Right lobe of liver (tissue), 6 donors: Measurements from ENCODE around the gene RNF141. TPM values are rescaled to one million over a fixed set of nuclear protein-coding genes. Genes with fewer than 3 reads are reported as not detected.

Source experiments
- ATAC-seq, 4 donors: fragments of 200-7000 bp; cut with Tn5 transposase; one replicate each; pipeline ENCODE4 v1.9.1; 2020; ENCODE audit warnings: mild to moderate bottlenecking in 4 of 4, moderate library complexity in 4 of 4
- DNase-seq, 3 donors: peaks; one replicate each; pipeline ENCODE4 v3.0.0-alpha.2; 2020
- H3K27ac ChIP-seq, 3 donors: fragments of 200-600 bp; one replicate each; pipeline ENCODE4 v1.8.0; 2022
- H3K27me3 ChIP-seq, 2 donors: fragments of 200-600 bp; one replicate each; pipeline ENCODE4 v1.8.0; 2022
- H3K36me3 ChIP-seq, 4 donors: fragments of 200-600 bp; sonication (generic) in 1 of 4; one replicate each; pipeline versions ENCODE4 v1.5.1 to v1.8.0; 2017 to 2022; ENCODE audit warnings: control low read depth in 1 of 4
- H3K4me1 ChIP-seq, 4 donors: fragments of 200-600 bp; sonication (generic) in 1 of 4; one replicate each; pipeline versions ENCODE4 v1.5.1 to v1.8.0; 2017 to 2022; ENCODE audit warnings: control low read depth in 1 of 4
- H3K4me3 ChIP-seq, 3 donors: fragments of 200-600 bp; one replicate each; pipeline ENCODE4 v1.8.0; 2022
- H3K9me3 ChIP-seq, 4 donors: fragments of 200-600 bp; sonication (generic) in 1 of 4; one replicate each; pipeline versions ENCODE4 v1.5.1 to v1.8.0; 2017 to 2022; ENCODE audit warnings: control low read depth in 1 of 4
- POLR2A ChIP-seq: fragments of 450-650 bp; IDR thresholded peaks from one replicate; pipeline ENCODE4 v1.6.1; 2017; ENCODE audit warnings: antibody characterized with exemption, mild to moderate bottlenecking
- WGBS: methylation state at CpG from one replicate; pipeline ENCODE4 v1.1.6; 2018; ENCODE audit warnings: low coverage, low lambda C conversion rate; ENCODE audit not compliant: insufficient coverage; ENCODE audit errors: missing lambda C conversion rate; 5-methylcytosine and 5-hydroxymethylcytosine counted together
- intact Hi-C, 2 donors: fragments of 100-400 bp; cut with DNase I; formaldehyde crosslinking; loops; one replicate each; pipeline versions ENCODE4 v1.11.2 to v1.14.1; 2022
- total RNA-seq, 6 experiments: library from RNA; depleted of rRNA in 2 of 6; stranded (reverse); fragments of >200 nt in 2 of 6; fragmentation: NEBNext Ultra II Directional in 3 of 6; extraction: Animal tissue kit (Norgen Biotek cat#: 25700) in 3 of 6; gene quantifications; one replicate each; pipeline versions ENCODE4 v1.1.0 to v1.2.4, GENCODE V29; 2016 to 2023
- TF ChIP-seq, protein P1 (sequence below), 4 donors: fragments of 200-600 bp in 3 of 4; fragments of 450-650 bp in 1 of 4; IDR thresholded peaks; one replicate each; pipeline versions ENCODE4 v1.5.1 to v1.8.0; 2016 to 2022; ENCODE audit warnings: antibody characterized with exemption in 4 of 4, mild to moderate bottlenecking in 2 of 4
- donor health status: DM: no; HTN: yes; CAD: no.
- donor health status: DM: no; HTN: no; CAD: no.
- donor health status: DM: no; HTN: no; CAD: no.
- donor health status: DM: no; HTN: yes; CAD: no.
- donor health status: DM: no; HTN: yes; CAD: no.

Gene RNF141
- total RNA-seq, 6 experiments from 2014 or later: 11.2 to 21.0 (median 15.1) TPM

DNA sequence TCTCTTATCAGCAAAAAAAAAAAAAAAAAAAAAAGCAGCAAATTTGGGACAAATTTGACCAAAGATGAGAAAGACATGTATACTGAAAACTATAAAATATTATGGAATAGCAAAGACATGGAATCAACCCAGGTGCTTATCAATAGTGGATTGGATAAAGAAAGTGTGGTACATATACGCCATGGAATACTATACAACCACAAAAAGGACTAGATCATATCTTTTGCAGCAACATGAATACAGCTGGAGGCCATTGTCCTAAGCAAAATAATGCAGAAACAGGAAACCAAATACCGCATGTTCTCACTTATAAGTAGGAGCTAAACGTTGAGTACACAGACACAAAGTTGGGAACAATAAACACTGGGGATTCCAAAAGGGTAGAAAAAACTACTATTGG is 1.8 kb upstream of the RNF141 start:
- intact Hi-C loops: no loop called here
- no peaks in the 10 kb centered on the region for H3K27me3 ChIP-seq
- TF ChIP-seq POLR2A: no peak
- DNase-seq: no peak
- peaks cover 0 to 5% (median 2%) of the 10 kb centered on the region in 4 donors for H3K4me1 ChIP-seq
- whole genome bisulfite sequencing: 75% methylated on average over 3 of the region's 3 CpGs
- no peak overlapping the region for H3K27ac ChIP-seq
- no peak overlapping the region for H3K4me3 ChIP-seq
- no peak for ATAC-seq
- H3K9me3 ChIP-seq: no peaks in the 10 kb centered on the region
- no peaks in the 10 kb centered on the region for H3K36me3 ChIP-seq

DNA sequence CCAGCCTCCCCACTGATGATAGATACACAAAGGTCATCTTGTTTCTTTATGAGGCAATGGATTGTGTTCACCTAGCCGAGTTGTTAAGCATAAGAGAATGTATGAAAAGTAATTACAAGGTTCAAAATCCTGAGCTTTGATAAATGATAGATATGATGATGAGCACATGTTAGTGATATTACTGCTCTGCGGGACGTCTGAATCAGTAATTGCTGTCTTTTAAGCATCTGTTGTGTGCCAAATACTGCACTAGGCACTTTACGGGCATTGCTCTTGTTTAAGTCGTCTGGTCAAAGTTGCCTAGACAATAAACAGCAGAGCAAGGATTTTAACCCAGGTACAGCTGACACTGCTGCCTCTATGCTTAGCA is 559 bp upstream of the RNF141 start:
- Histone ChIP-seq H3K4me1 (peaks cover 0 to 5% (median 2%) of the 10 kb centered on the region in 4 donors), H3K4me3 (peak overlapping the region; percentile 68 to 95 (median 94)), H3K36me3 (no peaks in the 10 kb centered on the region), H3K27me3 (no peaks in the 10 kb centered on the region), H3K9me3 (no peaks in the 10 kb centered on the region), H3K27ac (no peak overlapping the region)
- DNase-seq (no peak), ATAC-seq (no peak)
- intact Hi-C loops: no loop called here
- WGBS: 69% methylated on average over 5 of the region's 5 CpGs
- no peak for TF ChIP-seq POLR2A
- TF ChIP-seq, protein P1, sequence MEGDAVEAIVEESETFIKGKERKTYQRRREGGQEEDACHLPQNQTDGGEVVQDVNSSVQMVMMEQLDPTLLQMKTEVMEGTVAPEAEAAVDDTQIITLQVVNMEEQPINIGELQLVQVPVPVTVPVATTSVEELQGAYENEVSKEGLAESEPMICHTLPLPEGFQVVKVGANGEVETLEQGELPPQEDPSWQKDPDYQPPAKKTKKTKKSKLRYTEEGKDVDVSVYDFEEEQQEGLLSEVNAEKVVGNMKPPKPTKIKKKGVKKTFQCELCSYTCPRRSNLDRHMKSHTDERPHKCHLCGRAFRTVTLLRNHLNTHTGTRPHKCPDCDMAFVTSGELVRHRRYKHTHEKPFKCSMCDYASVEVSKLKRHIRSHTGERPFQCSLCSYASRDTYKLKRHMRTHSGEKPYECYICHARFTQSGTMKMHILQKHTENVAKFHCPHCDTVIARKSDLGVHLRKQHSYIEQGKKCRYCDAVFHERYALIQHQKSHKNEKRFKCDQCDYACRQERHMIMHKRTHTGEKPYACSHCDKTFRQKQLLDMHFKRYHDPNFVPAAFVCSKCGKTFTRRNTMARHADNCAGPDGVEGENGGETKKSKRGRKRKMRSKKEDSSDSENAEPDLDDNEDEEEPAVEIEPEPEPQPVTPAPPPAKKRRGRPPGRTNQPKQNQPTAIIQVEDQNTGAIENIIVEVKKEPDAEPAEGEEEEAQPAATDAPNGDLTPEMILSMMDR (IDR thresholded peaks at IDR 0.05): no peak

DNA sequence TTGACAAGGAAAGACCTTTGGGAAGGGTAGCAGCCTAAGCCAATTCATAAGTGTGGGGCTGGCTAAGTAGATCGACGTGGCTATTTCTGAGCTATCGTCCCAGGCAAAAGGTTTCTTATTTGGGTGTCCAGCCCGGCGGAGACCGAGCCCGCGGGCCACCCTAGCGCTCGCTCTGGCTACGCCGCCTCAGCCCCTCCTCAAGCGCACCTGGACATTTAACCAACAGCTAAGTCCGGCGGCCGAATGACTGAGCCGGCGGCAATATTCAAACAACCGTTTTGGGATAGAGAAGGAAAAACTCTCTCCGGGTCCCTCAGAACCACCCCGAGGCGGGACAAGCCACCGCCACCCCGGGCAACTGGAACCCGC is 457 bp downstream of the RNF141 start:
- no peaks in the 10 kb centered on the region for H3K9me3 ChIP-seq
- TF ChIP-seq, protein P1 (IDR thresholded peaks at IDR 0.05): no peak
- no peak for TF ChIP-seq POLR2A
- WGBS: 0% methylated on average over 9 of the region's 25 CpGs
- peak overlapping the region; percentile 68 to 95 (median 94) for H3K4me3 ChIP-seq
- H3K27ac ChIP-seq: peak overlapping the region; percentile 68 to 89 (median 88)
- DNase-seq: peak; percentile 65 to 77 (median 73)
- ATAC-seq: peak; percentile 73 to 75 (median 74)
- peaks cover 0 to 5% (median 2%) of the 10 kb centered on the region in 4 donors for H3K4me1 ChIP-seq
- H3K27me3 ChIP-seq: no peaks in the 10 kb centered on the region
- H3K36me3 ChIP-seq: no peaks in the 10 kb centered on the region
- intact Hi-C loops: no loop called here

GRCh38 chr11:10539339-10539738 is 1.6 kb downstream of the RNF141 start:
- intact Hi-C loops: no loop called here
- H3K4me3 ChIP-seq: no peak overlapping the region
- ATAC-seq: no peak
- H3K36me3 ChIP-seq: no peaks in the 10 kb centered on the region
- DNase-seq: no peak
- no peak overlapping the region for H3K27ac ChIP-seq
- TF ChIP-seq, protein P1 (IDR thresholded peaks at IDR 0.05): no peak
- no peak for TF ChIP-seq POLR2A
- H3K9me3 ChIP-seq: no peaks in the 10 kb centered on the region
- H3K27me3 ChIP-seq: no peaks in the 10 kb centered on the region
- peaks cover 0 to 5% (median 2%) of the 10 kb centered on the region in 4 donors for H3K4me1 ChIP-seq

- no peaks in the 10 kb centered on the region for H3K27me3 ChIP-seq
- H3K9me3 ChIP-seq: no peaks in the 10 kb centered on the region
- H3K4me3 ChIP-seq: no peak overlapping the region
- H3K4me1 ChIP-seq: peaks cover 0 to 5% (median 2%) of the 10 kb centered on the region in 4 donors
- no peak overlapping the region for H3K27ac ChIP-seq
- H3K36me3 ChIP-seq: no peaks in the 10 kb centered on the region
- DNase-seq (no peak), ATAC-seq (no peak)
- intact Hi-C loops: no loop called here
- WGBS: 75% methylated on average over 1 of the region's 1 CpG
- no peak for TF ChIP-seq POLR2A
- TF ChIP-seq, protein P1 (IDR thresholded peaks at IDR 0.05): no peak
Measured at GRCh38 chr11:10538924-10539323, 2.1 kb downstream of the RNF141 start.
